Measurements from ENCODE around the gene SMOC2.

The SMOC2 gene

DNA sequence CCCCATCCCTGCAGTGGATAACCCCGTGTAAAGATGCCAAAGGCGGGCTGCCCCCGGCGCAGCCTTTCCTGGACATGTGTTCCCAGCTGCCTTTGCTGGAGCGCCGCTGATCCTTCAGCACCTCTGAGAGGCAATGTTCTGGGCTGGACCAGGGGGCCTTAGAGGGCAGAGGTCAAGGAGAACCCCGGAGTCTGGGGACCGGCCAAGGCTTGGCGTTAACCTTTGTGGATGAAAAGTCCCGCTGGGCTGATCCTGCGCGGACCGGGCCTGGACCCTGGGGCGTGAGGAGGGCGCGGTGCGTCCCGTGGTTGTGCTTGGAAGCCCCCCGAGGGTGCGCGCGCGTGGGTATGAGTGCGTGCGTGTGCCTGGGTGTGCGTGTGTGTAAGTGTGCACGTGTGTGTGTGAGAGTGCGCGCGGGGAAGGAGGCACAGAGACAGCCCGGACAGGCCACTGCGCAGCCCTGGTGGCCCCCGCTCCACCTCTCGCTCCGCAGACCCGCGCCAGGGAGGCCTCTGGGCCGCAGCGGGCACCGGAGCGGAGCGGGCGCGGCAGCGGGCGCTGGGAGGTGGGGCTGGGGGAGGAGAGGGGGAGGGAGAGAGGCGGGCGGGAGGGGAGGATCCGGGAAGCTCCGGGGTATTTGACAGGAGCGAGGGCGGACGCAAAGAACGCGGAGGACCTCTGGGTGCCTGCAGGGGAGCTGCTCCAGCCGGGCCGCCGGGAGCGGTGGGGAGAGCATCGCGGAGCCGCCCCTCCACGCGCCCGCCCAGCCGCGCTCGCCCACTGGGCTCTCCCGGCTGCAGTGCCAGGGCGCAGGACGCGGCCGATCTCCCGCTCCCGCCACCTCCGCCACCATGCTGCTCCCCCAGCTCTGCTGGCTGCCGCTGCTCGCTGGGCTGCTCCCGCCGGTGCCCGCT is at the start of gene SMOC2:
TSS of gene SMOC2 (plus strand) at position 665 of the 914 bp plus-strand sequence. CDS start at position 852, 187 bp downstream.
- DNase-seq, result no peak

DNA sequence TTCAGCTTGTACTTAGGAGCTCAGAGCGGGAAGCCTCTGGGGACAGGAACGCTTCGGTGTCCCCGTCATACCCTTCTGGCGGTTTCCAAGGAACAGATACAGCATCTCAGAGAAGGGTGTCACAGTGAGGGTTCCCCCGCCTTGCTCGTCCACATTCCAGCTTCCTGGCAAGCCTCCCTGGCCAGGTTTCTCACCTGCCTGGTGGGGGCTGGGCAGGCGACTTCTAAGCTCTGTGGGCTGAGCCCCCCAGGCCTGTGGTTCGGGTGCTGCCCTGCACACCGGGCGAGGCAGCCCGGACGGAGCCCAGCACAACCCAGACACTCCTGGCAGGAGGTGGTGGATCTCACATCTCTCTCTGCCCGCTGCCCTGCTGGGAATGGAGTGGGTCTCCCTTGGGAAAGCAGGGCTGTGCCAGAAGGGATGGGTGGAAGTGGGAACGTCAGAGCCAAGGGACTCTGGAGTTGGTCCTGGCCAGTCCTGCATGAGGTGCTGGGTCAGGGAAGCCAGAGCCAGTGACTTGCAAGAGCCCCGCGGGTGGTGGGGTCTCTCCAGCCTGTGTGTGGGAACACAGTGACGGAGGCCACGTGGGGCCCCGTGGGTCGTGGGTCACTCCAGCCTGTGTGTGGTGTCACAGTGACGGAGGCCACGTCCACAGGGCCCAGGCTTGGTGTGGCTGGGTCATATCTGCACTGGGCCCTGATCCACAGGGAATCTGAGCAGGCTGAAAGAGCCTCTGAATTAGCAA is 47.7 kb upstream of the SMOC2 start:
- no peak for DNase-seq

DNA sequence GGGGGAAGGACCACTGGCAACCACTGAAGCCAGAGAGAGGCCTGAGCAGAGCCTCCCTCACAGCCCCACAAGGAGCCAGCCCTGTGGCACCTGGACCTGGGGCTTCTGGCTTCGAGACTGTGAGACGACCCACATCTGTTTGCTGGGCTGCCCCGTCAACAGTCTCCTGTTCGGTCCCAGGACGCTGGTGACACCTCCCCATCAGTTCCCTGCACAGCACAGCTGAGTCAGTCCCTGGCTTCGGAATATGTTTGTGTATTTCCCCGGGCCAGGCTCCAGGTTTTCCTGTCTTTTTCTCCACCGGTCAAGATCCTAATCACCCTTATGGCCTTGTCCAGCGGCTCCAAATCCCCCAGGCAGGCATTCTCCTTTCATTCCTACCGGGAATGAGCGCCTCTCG is 46.4 kb upstream of the SMOC2 start:
- DNase-seq, result no peak

DNA sequence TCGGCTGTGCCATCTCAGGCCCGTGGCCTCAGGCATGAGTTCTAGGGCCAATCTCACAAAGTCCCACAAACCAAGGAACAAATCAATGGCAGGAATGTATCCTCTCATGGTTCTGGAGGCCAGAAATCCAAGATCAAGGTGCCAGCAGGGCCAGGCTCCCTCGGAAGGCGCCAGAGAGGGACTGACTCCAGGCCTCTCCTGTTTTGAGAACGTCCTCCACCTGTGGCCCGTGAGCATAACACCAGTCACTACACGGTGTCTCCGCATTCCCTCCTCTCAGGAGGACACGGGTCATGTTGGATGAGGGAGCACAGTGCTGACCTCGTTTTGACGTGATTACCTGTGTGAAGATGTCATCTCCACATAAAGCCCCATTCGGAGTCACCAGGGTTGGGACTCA is 45.0 kb upstream of the SMOC2 start:
- no peak for DNase-seq

GRCh38 chr6:168396561-168396960 is 44.4 kb upstream of the SMOC2 start:
- DNase-seq, result no peak

- no peak for DNase-seq
These were observed 44.0 kb upstream of the SMOC2 start for GRCh38 chr6:168397012-168397411.

DNA sequence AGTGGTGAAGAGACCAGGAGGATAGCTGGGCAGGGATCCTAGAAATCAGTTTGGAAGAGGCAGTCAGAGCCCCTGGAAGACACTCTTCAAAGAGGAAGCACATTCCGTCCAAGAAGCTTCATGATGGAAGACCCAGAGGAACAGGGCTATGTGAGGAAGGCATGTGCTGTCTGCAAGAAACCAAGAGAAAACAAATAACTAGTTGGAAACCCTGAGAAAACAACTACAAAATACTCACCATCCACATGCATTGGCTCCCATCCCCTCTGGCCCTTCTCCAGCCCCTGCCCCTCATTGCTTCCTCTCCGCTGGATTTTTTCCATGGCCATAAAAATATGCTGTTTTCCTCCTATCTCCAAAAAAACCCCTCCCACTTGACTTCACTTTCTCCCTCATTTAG is 40.9 kb upstream of the SMOC2 start:
- no peak for DNase-seq

- DNase-seq, result no peak
These were observed 37.5 kb upstream of the SMOC2 start for GRCh38 chr6:168403370-168404005.

GRCh38 chr6:168404560-168404959 is 36.4 kb upstream of the SMOC2 start:
- DNase-seq, result no peak

GRCh38 chr6:168407842-168408241 is 33.1 kb upstream of the SMOC2 start:
- DNase-seq, result no peak

- no peak for DNase-seq
These were observed 32.4 kb upstream of the SMOC2 start for GRCh38 chr6:168408504-168409136.

- no peak for DNase-seq
These were observed 30.9 kb upstream of the SMOC2 start for GRCh38 chr6:168410035-168410434.

DNA sequence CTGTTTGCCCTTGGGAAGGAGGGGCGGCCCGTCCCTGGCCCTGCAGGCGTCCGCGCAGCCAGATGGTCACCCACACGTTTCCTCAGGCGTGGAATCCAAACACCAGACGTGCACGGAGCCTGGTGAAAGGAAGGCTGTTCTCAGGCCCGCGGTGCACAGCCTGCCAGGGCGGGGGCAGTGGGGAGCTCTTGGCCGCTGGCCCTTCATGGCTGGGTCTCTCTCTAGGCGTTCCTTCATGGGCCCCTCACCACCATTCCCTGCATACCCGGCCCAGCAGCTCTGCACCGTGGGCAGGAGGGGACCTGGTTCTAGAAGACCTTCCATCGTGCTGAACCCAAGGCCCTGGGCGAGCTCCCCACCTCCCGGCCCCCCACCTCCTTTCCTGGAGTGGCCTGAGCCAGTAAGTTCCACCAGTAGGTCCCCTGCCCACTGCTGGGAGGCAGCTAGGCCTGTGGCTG is 30.4 kb upstream of the SMOC2 start:
- DNase-seq, result no peak

DNA sequence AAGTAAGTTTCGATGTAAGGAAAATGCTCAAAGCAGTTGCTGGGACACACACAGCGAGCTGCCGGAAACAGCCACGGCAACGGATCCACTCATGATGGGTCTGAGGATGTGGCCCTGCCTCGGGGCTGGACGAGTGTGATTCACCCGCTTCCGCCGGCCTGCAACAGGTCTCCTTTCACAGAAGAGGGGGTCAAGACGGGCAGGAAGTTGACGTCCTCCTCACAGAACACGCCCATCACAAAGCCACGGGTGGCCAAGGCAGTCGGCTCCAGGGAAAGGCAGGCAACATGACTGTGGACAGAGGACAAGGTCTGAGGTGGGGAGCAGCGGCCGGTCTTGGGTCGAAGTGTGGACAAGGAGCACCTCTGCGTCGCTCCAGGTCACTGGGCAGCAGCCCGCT is 29.9 kb upstream of the SMOC2 start:
- DNase-seq, result no peak

GRCh38 chr6:168411793-168412192 is 29.2 kb upstream of the SMOC2 start:
- DNase-seq, result no peak

DNA sequence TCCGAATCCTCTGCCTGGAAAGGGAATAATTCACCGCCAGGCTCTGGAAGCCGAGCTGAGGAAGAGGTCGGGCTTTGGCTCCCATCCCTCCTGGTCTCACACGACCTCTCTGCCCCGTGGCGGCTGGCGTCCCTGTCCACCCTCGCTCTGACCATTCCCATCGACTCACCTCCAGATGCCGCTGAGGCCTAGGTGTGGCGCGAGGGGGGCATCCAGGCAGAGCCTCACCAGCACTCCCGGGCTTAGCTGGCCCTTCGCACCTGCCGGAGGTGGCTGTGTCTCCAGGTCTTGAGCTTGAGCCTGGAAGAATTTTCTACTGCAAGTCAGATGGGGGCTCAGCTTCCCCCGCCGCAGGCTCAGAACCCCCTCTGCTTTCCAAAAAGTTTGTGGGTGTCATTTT is 28.5 kb upstream of the SMOC2 start:
- no peak for DNase-seq

GRCh38 chr6:168413018-168413720 is 27.8 kb upstream of the SMOC2 start:
- DNase-seq, result no peak

- DNase-seq, result no peak
These were observed 27.1 kb upstream of the SMOC2 start for GRCh38 chr6:168413856-168414255.

- DNase-seq, result no peak
These were observed 26.5 kb upstream of the SMOC2 start for GRCh38 chr6:168414336-168415097.

DNA sequence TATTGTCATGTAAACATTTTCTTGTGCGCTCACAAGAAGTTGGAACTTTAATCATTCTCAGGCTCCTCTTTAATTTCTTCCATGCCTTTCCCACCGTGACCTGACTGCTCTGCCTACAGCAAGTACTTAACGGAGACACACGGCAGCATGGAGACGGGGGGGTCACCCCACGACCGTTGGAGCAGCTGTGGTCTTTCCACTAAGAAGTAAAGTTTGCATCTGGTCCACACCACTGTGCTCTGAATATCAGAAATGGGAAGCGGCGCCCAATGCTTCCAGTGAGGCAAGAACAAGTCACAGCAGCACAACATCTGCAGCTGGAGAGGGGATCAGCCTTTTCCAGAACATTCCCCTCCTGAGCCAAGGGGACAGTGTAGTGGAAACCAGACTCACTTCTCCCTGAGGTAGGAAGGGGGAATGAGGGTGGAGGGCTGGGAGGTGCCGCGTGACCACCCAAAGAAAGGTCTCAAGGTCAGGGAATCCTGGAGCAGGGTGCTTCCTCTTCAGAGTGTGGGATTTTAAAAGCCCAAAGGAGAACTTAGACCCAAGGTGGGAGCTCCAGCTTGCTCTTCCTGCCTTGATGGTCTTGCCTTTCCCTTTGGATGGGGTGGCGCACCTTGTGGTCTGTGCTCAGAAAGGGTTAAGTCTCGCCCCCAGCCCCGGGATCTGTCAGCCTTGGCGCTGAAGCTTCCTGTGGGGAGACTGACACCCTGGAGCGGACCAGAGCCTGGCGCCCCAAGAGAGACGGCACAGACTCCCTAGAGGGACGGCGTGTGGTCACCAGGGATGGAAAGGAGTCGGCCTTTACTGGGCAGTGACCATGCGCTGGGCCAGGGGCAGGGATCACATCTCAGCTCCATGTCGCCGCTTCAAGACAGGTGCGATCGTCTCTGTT is 25.6 kb upstream of the SMOC2 start:
- DNase-seq, result no peak
